Activated B cell treated with CpG ODN at 0.5 μM for 24 hours (primary cell): ENCODE measurements around the gene DUOXA2. TPM values are rescaled to one million over a fixed set of nuclear protein-coding genes. Genes with fewer than 3 reads are reported as not detected.

Experiments used
- ATAC-seq: fragments of 200-7000 bp; cut with Tn5 transposase; one replicate; pipeline ENCODE4 v1.10.0; 2021; ENCODE audit warnings: low read depth, mild to moderate bottlenecking, moderate library complexity
- CTCF ChIA-PET: fragments of 350-600 bp; sonication (Branson Sonifier 250); formaldehyde crosslinking; loops from one replicate; lab custom pipeline; 2021; ENCODE audit warnings: antibody characterized with exemption; lab: Charles Lee
- POLR2A ChIA-PET: fragments of 350-600 bp; sonication (Branson Sonifier 250); formaldehyde crosslinking; loops from one replicate; lab custom pipeline; 2021; ENCODE audit warnings: antibody characterized with exemption; lab: Charles Lee
- DNase-seq: peaks from one replicate; pipeline ENCODE4 v3.0.0; 2022
- H3K27ac Mint-ChIP-seq: one replicate; pipeline ENCODE4 v1.8.0; 2020; ENCODE audit warnings: mixed read lengths
- H3K27me3 Mint-ChIP-seq: one replicate; pipeline ENCODE4 v1.8.0; 2021; ENCODE audit warnings: mixed read lengths
- H3K36me3 Mint-ChIP-seq: one replicate; pipeline ENCODE4 v1.8.0; 2021; ENCODE audit warnings: low read depth, mixed read lengths
- H3K4me1 Mint-ChIP-seq: one replicate; pipeline ENCODE4 v1.8.0; 2021; ENCODE audit warnings: mixed read lengths
- H3K4me3 Mint-ChIP-seq: one replicate; pipeline ENCODE4 v1.8.0; 2020; ENCODE audit warnings: mild to moderate bottlenecking, mixed read lengths
- H3K9me3 Mint-ChIP-seq: one replicate; pipeline ENCODE4 v1.8.0; 2020; ENCODE audit warnings: mixed read lengths
- CTCF ChIP-seq: fragments of 200-600 bp; IDR thresholded peaks from one replicate; pipeline ENCODE4 v1.8.0; 2022; ENCODE audit warnings: antibody characterized with exemption, mild to moderate bottlenecking
- intact Hi-C: fragments of 100-400 bp; cut with micrococcal nuclease; formaldehyde crosslinking; loops from one replicate; pipeline ENCODE4 v1.15.1; 2024
- total RNA-seq: library from RNA; stranded (reverse); gene quantifications from 2 replicates; pipeline ENCODE4 v1.2.3, GENCODE V29; 2022

The DUOXA2 gene
- total RNA-seq, 1 donor from 2014 or later = not detected

GRCh38 chr15:45139770-45140169 is 25.6 kb downstream of the DUOXA2 start:
- Mint-ChIP-seq H3K4me1 (peaks cover 8% of the 10 kb centered on the region), H3K4me3 (no peak overlapping the region), H3K27ac (no peak overlapping the region), H3K36me3 (no peaks in the 10 kb centered on the region), H3K9me3 (no peaks in the 10 kb centered on the region), H3K27me3 (peaks cover 11% of the 10 kb centered on the region)
- POLR2A ChIA-PET = no interaction called here
- ATAC-seq = no peak
- no peak for TF ChIP-seq CTCF
- intact Hi-C loops = no loop called here
- CTCF ChIA-PET = interaction anchor here (1.0 kb wide), 1 partner anchor 22 kb away, joined by 3 read pairs; no protein-coding TSS in a partner anchor
- no peak for DNase-seq

- ChIA-PET POLR2A (no interaction called here), CTCF (interaction anchor here (1.0 to 1.2 kb wide), 2 partner anchors 23 kb away, joined by 3 to 4 read pairs; no protein-coding TSS in a partner anchor)
- no peak for DNase-seq
- no peak overlapping the region for H3K27ac Mint-ChIP-seq
- H3K9me3 Mint-ChIP-seq = no peaks in the 10 kb centered on the region
- ATAC-seq = no peak
- H3K4me3 Mint-ChIP-seq = no peak overlapping the region
- peaks cover 6% of the 10 kb centered on the region for H3K4me1 Mint-ChIP-seq
- TF ChIP-seq CTCF = no peak
- H3K27me3 Mint-ChIP-seq = peaks cover 9% of the 10 kb centered on the region
- no peaks in the 10 kb centered on the region for H3K36me3 Mint-ChIP-seq
- intact Hi-C loops = no loop called here
Measured at GRCh38 chr15:45140557-45141250, 26.6 kb downstream of the DUOXA2 start.

GRCh38 chr15:45141386-45141785 is 27.3 kb downstream of the DUOXA2 start:
- POLR2A ChIA-PET = no interaction called here
- H3K27ac Mint-ChIP-seq = no peak overlapping the region
- no peak overlapping the region for H3K4me3 Mint-ChIP-seq
- no peak for TF ChIP-seq CTCF
- peaks cover 5% of the 10 kb centered on the region for H3K27me3 Mint-ChIP-seq
- ATAC-seq (no peak), DNase-seq (no peak)
- CTCF ChIA-PET = interaction anchor here (1.2 to 1.3 kb wide), 2 partner anchors 9 to 23 kb away, joined by 3 to 4 read pairs; no protein-coding TSS in a partner anchor
- no peaks in the 10 kb centered on the region for H3K36me3 Mint-ChIP-seq
- no peaks in the 10 kb centered on the region for H3K9me3 Mint-ChIP-seq
- H3K4me1 Mint-ChIP-seq = peaks cover 2% of the 10 kb centered on the region
- intact Hi-C loops = no loop called here

GRCh38 chr15:45143056-45143455 is 28.9 kb downstream of the DUOXA2 start:
- POLR2A ChIA-PET = no interaction called here
- TF ChIP-seq CTCF = no peak
- Mint-ChIP-seq H3K4me3 (no peak overlapping the region), H3K9me3 (no peaks in the 10 kb centered on the region), H3K27ac (no peak overlapping the region), H3K36me3 (no peaks in the 10 kb centered on the region), H3K4me1 (no peaks in the 10 kb centered on the region), H3K27me3 (no peaks in the 10 kb centered on the region)
- intact Hi-C loops = no loop called here
- ATAC-seq = no peak
- CTCF ChIA-PET = no interaction called here
- DNase-seq = no peak

- intact Hi-C loops = no loop called here
- DNase-seq (no peak), ATAC-seq (no peak)
- Mint-ChIP-seq H3K4me3 (no peak overlapping the region), H3K27me3 (no peaks in the 10 kb centered on the region), H3K27ac (no peak overlapping the region), H3K4me1 (no peaks in the 10 kb centered on the region), H3K9me3 (no peaks in the 10 kb centered on the region), H3K36me3 (no peaks in the 10 kb centered on the region)
- ChIA-PET CTCF (interaction anchor here (0.8 kb wide), 1 partner anchor 13 kb away, joined by 3 read pairs; no protein-coding TSS in a partner anchor), POLR2A (no interaction called here)
- no peak for TF ChIP-seq CTCF
Measured at GRCh38 chr15:45143946-45144345, 29.8 kb downstream of the DUOXA2 start.
